IgD-negative memory B cell (primary cell): ENCODE results near the gene GINS1. TPM values are rescaled to one million over a fixed set of nuclear protein-coding genes. Genes with fewer than 3 reads are reported as not detected.

Source experiments
- H3K27ac Mint-ChIP-seq, 3 donors: one replicate each; pipeline ENCODE4 v1.8.0; 2020 to 2022; ENCODE audit warnings: mild to moderate bottlenecking in 3 of 3, mixed read lengths in 3 of 3, moderate library complexity in 1 of 3
- H3K27me3 Mint-ChIP-seq: one replicate; pipeline ENCODE4 v1.8.0; 2021; ENCODE audit warnings: mixed read lengths
- H3K36me3 Mint-ChIP-seq: one replicate; pipeline ENCODE4 v1.8.0; 2020; ENCODE audit warnings: mild to moderate bottlenecking, mixed read lengths
- H3K4me1 Mint-ChIP-seq, 3 donors: one replicate each; pipeline ENCODE4 v1.8.0; 2020 to 2022; ENCODE audit warnings: mixed read lengths in 3 of 3, mild to moderate bottlenecking in 1 of 3
- H3K4me3 Mint-ChIP-seq, 4 donors: one replicate each; pipeline ENCODE4 v1.8.0; 2020 to 2022; ENCODE audit warnings: mild to moderate bottlenecking in 4 of 4, mixed read lengths in 4 of 4, moderate library complexity in 3 of 4
- H3K9me3 Mint-ChIP-seq, 3 donors: one replicate each; pipeline ENCODE4 v1.8.0; 2020 to 2021; ENCODE audit warnings: mixed read lengths in 3 of 3, mild to moderate bottlenecking in 1 of 3
- polyA plus RNA-seq: library from polyadenylated mRNA; unstranded; fragments of 300-500 nt; fragmentation: Illumina TruSeq; gene quantifications from one replicate; pipeline ENCODE4 v1.2.3, GENCODE V29; 2021

GINS1 gene
- polyA plus RNA-seq, 1 donor from 2014 or later, result 1.2 TPM

DNA sequence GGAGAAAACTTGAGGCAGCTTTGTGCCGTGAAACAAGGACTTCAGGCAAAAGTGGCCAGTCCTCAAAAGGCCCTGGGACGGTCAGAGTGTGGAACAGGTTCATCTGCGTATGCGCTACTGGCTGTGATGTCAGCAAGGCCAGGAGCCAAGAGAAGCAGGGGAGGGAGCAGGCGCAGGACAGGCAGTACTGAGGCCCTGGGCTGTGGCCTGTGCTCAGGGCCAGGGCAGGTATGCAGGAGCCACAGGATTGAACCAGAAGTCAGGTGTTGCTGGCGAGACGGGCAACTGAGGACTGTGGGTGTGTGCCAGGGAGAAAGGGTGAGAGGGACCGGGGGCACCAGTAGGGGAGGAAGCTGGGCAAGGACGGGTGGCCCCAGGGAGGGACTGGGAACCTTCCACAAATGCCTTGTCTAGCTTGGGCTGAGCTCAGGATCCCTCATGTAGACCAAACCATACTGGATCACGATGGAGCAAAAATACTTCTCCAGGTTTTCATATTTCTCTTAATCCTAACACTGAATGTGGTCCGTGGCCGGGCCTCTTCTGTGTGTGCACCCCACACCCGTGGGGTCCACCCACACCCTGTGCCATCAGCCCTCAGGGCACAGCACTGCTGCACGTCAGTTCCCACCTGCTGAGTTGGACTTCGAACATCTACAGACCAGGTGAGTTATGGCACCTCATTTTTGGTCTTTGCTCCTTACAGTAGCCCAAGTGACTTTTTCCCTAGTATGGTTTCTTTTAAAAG, 46.9 kb downstream of the GINS1 start:
- H3K9me3 Mint-ChIP-seq, result peaks cover 0 to 4% (median 0%) of the 10 kb centered on the region in 3 donors
- H3K27ac Mint-ChIP-seq, result no peak overlapping the region
- peaks cover 4% of the 10 kb centered on the region for H3K36me3 Mint-ChIP-seq
- no peak overlapping the region for H3K4me3 Mint-ChIP-seq
- no peaks in the 10 kb centered on the region for H3K4me1 Mint-ChIP-seq
- H3K27me3 Mint-ChIP-seq, result no peaks in the 10 kb centered on the region

DNA sequence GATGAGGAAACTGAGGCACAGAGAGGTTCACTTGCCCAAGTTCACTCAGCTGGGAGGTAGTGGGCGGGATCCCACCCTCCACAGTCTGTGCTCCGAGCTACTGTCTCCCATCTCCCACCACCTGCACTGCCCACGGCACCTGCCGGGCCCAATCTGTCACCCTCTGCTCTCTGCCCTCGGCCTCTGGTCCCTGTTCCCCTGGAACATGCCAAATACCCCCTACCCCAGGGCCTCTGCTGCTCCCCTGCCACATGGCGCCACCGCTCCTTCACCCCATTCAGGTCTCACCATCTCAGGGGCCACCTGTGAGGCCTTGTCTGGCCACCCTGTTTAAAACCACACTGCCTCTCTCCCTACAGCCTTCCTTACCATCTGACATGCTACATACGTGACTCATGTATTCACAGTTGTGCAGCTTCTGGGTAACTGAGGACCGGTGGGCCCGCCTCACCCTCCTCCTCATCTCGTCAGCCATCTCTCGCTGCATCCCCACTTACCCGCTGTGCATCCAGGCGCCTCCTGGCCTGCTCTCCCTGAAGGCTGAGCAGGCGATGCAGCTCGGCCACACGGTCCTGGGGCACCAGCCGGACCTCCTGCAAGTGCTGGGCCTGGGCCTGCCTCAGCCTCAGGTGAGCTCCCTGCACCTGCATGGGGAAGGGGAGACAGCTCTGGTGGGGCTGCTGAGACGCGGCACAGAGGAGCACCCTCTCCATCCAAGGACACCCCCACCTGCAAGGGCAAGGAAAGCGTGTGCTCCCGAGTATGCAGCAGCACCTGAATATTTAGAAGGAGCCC, 50.6 kb downstream of the GINS1 start:
- H3K4me1 Mint-ChIP-seq, result peaks cover 0 to 3% (median 3%) of the 10 kb centered on the region in 3 donors
- H3K9me3 Mint-ChIP-seq, result no peaks in the 10 kb centered on the region
- peaks cover 4% of the 10 kb centered on the region for H3K36me3 Mint-ChIP-seq
- H3K27ac Mint-ChIP-seq, result no peak overlapping the region
- no peak overlapping the region for H3K4me3 Mint-ChIP-seq
- no peaks in the 10 kb centered on the region for H3K27me3 Mint-ChIP-seq

DNA sequence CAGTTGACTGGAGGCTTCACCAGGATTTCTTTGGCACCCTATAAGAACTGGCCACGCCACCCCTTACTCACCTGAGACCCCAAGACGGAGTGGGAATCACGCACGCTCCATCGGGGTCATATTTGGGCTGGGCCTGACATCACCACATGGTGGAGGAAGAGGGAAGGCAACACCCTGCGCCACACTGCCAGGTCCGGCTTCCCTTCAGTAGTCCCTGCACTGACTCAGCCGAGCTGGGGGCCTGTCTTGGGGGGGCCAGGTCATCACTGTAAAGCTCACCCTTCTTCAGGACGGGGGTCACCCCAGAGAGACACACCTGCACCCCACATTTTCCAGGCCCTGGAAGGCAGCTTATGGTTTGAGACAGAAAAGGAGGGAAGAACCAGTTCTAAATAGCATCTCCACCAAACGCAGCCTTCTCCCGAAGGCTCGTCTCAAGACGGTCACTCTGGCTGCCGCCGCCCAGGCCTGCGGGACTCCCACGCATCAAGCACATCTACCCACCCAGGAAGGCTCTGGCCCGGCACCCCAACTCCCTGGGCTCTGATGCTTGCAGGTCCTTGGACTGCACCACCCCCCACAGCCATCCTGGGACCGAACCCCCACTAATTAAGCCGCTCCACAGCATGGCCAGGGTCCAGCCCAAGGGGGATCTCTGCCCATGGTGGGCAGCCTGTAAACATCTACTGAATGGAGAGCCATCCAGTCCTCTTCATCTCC, 51.8 kb downstream of the GINS1 start:
- no peaks in the 10 kb centered on the region for H3K9me3 Mint-ChIP-seq
- peaks cover 4% of the 10 kb centered on the region for H3K36me3 Mint-ChIP-seq
- peaks cover 2% of the 10 kb centered on the region for H3K27me3 Mint-ChIP-seq
- H3K27ac Mint-ChIP-seq, result no peak overlapping the region
- H3K4me3 Mint-ChIP-seq, result no peak overlapping the region
- peaks cover 0 to 3% (median 3%) of the 10 kb centered on the region in 3 donors for H3K4me1 Mint-ChIP-seq

DNA sequence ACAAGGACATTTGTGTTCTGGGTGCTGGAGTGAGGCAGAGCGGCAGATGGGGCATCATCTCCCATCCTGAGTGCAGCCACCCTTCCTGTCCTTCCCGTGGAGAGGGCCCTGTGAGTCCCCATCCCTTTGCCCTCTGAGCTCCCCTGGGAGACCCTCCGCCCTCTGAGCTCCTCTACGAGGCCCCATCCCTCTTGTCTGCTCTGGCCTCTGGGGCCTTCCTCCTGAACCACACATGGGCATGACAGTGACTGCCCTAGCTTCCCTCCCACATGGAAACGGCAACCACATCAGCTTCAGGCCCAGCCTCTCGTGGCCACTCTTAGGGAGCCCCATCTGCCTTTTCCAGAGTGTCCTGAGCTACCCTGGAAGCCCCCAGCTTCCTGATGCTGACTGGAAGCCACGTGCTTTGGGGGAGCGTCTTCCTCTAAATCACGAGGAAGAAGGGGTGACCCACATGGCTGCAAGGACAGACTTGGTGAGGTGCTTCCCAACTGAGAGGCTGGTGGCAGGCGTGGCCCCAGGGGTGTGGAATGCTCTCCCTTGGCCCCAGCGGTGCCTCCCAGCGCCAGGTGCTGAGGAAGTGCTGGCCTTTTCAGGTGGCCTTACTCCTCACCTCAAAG, 52.6 kb downstream of the GINS1 start:
- Mint-ChIP-seq H3K27me3 (peaks cover 4% of the 10 kb centered on the region), H3K9me3 (no peaks in the 10 kb centered on the region), H3K36me3 (peaks cover 8% of the 10 kb centered on the region), H3K4me3 (no peak overlapping the region), H3K27ac (no peak overlapping the region), H3K4me1 (peaks cover 0 to 3% (median 3%) of the 10 kb centered on the region in 3 donors)

DNA sequence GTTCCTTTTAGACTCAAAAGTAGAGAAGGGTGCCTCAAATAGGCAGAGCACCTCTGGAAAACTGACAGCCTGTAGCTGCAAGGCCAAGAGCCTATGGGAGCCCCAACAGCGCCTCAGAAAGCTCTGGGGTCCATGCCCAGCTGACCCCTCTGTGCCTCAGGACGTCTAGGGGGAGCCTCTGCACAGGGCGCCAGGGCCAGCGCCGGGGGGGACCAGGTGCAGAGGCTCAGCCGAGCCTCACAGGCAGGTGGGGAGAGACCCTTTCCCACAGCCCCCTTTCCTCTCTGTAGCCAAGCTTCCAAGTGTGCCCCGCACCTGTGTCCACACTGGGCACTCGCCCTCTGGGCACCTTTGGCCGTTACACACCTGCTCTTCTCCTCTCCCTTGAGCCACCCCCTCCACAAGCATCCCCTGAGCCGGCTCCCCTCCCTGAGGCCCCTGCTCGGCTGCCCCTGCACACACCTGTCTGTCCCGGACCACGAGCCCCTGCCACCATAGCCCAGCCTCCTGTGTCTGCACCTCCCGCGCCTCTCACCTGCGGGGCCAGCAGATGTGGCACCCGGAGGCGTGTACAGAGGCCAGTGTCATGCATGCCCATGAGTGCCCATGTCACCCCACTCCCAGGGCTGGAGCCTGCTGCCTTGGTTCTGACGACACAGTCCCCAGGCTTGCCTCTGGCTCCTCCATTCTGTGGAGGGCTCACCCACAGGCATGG, 53.2 kb downstream of the GINS1 start:
- peaks cover 0 to 3% (median 3%) of the 10 kb centered on the region in 3 donors for H3K4me1 Mint-ChIP-seq
- H3K27me3 Mint-ChIP-seq, result peaks cover 4% of the 10 kb centered on the region
- H3K36me3 Mint-ChIP-seq, result peaks cover 4% of the 10 kb centered on the region
- H3K9me3 Mint-ChIP-seq, result no peaks in the 10 kb centered on the region
- no peak overlapping the region for H3K4me3 Mint-ChIP-seq
- H3K27ac Mint-ChIP-seq, result no peak overlapping the region

DNA sequence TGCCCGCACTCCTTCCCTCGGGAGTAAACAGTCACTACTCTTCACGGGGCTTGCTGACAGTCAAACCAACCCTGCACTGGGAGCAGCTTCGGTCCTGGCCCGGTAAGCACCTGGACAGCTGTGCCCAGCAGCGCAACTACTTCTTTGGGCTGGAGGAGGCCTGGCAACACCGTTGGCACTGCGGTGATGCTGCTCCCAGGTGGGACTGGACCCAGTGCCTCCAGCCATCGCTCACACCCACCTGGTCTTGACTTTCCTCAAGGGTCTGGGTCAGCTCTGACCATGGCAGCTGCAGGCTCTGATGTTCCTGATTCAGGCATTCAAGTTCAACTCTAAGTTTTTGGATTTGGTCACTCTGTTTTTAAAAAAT, 53.8 kb downstream of the GINS1 start:
- Mint-ChIP-seq H3K36me3 (peaks cover 4% of the 10 kb centered on the region), H3K9me3 (no peaks in the 10 kb centered on the region), H3K4me3 (no peak overlapping the region), H3K27ac (no peak overlapping the region), H3K27me3 (peaks cover 4% of the 10 kb centered on the region), H3K4me1 (peaks cover 0 to 3% (median 3%) of the 10 kb centered on the region in 3 donors)

DNA sequence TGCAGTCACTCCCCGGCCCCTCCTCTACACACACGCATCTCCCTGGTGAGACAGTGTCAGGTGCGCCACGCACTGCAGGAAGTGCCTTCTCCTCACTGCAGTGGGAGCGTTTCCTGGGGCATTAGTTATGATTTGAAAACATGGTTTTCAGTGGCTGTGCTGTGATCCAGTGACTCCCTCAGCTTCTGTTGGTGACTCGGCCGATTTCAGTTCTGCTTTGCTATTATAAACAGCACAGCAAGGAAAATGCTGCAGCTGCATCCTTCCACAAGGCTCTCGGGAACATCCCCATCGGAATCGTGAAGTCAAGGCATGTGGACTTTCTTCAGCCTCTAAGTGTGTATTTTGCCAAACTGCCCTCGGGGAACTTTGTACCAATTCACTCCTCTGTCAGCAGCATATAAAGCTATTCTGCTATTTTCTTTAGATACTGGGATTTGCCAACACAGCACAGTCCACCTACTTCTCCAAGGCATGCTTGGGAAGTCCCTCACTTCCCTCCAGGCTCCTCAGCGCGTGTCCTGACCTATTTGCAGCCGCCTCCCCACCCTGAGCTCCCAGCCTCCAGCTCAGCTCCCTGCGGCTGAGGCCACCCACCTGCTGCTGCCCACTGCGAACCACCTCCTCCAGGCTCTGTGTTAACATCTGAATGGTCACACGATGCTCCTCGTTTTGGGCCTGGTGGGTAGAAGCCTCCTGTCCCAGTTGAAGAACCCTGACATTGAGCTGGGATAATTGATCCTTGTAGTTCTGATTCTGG, 54.5 kb downstream of the GINS1 start:
- Mint-ChIP-seq H3K27ac (no peak overlapping the region), H3K9me3 (no peaks in the 10 kb centered on the region), H3K36me3 (peaks cover 4% of the 10 kb centered on the region), H3K27me3 (peaks cover 4% of the 10 kb centered on the region), H3K4me3 (peak overlapping the region in 1 of 4 donors; percentile 60), H3K4me1 (peaks cover 0 to 3% (median 3%) of the 10 kb centered on the region in 3 donors)

DNA sequence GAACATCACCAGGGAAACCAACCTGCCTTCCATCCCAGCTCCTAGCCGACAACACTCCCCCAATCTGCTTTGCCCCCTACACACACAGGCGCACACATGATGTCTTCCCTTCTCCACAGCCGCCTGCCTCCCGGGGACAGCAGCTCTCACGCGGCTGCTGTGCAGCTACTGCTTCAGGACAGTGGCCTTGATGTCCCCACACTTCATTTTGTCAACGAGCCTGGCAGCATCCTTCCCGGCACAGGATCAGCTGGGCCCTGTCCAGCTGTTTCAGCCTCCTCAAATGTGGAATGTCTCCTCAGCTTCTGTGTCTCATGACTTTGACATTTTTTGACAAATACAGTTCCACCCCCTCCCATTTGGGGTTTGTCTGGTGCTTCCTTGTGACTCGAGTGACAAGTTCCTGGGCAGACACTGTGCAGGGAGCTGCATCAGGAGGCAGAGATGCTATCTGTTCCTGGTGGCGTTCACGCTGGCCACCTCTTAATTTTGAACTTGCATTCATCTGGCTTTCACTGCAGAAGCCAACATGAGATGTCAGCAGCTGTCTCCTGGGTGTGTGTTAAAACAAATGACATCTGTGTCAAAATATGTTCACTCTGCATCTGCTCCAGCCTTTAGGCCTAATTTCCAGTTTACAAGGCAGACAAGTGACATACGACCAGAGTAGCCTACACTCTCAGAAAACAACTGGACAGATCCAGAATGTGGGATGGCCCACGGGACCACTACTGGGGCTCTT, 57.2 kb downstream of the GINS1 start:
- Mint-ChIP-seq H3K9me3 (no peaks in the 10 kb centered on the region), H3K27ac (no peak overlapping the region), H3K27me3 (peaks cover 4% of the 10 kb centered on the region), H3K4me1 (peaks cover 0 to 3% (median 3%) of the 10 kb centered on the region in 3 donors), H3K4me3 (no peak overlapping the region), H3K36me3 (peaks cover 6% of the 10 kb centered on the region)

DNA sequence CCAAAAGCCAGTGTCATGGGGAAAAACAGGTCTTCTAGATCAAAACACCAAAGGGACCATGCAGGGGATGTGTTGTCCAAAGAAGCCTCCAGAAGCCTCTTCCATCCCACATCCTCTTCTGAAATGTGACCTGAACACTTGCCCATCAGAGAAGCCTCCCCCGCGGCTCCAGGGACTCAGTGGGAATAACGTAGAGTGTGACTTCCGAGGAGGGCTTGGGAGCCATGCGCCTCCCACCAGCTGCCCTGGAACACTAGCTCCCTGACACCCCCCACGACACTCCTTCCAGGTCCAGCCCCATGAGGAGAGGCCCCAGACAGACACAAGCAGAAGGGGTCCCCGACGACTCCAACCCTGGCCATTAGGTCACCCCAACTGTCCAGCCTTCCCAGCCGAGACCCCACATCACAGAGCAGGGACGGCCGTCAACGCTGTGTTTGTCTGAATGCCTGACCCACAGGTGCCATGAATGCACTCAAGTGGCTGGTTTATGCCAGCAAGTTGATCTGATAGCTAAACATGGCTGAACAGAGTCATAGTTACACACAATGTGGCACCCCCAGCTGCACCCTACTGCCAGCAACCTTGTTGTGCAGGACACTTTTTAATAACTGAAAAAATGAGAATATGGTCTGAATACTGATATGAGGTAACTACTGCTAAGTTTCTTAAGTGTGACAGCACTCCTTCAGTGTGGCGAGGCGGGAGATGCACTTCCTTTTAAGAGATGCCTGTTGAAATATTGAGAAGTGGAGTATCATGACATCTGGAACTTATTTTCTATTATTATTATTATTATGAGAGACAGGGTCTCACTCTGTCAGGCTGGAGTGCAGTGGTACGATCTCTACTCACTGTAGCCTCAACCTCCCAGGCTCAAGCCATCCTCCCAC, 58.0 kb downstream of the GINS1 start:
- peaks cover 6% of the 10 kb centered on the region for H3K36me3 Mint-ChIP-seq
- H3K4me1 Mint-ChIP-seq, result peaks cover 0 to 3% (median 3%) of the 10 kb centered on the region in 3 donors
- no peaks in the 10 kb centered on the region for H3K9me3 Mint-ChIP-seq
- H3K27me3 Mint-ChIP-seq, result peaks cover 4% of the 10 kb centered on the region
- no peak overlapping the region for H3K4me3 Mint-ChIP-seq
- no peak overlapping the region for H3K27ac Mint-ChIP-seq

DNA sequence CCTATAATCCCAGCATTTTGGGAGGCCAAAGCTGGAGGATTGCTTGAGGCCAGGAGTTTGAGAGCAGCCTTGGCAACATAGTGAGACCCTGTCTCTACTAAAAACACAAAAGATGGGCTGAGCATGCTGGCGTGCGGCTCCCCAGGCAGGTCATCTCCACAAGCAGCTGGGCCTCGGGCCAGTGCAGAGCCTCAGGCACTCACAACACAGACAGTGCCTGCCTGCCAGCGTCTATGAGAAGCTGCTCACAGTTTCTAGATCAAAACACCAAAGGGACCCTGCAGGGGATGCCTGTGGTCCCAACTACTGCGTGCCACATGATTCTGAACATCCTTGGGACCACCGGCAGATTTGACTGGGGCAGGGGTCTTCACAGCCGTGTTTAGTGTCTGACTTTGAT, 59.4 kb downstream of the GINS1 start:
- H3K4me1 Mint-ChIP-seq, result peaks cover 0 to 1% (median 0%) of the 10 kb centered on the region in 3 donors
- no peak overlapping the region for H3K4me3 Mint-ChIP-seq
- H3K27me3 Mint-ChIP-seq, result peaks cover 4% of the 10 kb centered on the region
- H3K36me3 Mint-ChIP-seq, result peaks cover 8% of the 10 kb centered on the region
- H3K27ac Mint-ChIP-seq, result no peak overlapping the region
- H3K9me3 Mint-ChIP-seq, result no peaks in the 10 kb centered on the region

DNA sequence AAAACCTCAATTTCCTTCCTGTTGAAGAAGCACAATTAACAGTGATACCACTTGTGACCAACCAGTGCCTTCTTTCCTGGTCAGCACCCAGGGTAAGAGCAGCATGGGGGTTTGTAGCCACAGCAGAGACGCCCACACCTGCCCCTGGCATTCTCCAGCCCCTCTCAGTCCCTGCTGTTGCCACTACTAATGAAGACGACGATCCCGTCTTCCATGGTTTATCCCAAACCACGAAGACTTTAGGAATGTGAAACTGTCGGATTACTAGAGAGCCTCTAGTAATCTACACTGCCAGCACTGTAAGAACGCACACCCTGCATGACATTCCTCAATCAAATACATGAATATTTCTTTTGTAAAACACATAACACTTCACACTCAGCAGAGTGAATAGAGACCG, 60.0 kb downstream of the GINS1 start:
- no peak overlapping the region for H3K27ac Mint-ChIP-seq
- no peaks in the 10 kb centered on the region for H3K9me3 Mint-ChIP-seq
- H3K4me1 Mint-ChIP-seq, result no peaks in the 10 kb centered on the region
- H3K27me3 Mint-ChIP-seq, result peaks cover 4% of the 10 kb centered on the region
- peaks cover 8% of the 10 kb centered on the region for H3K36me3 Mint-ChIP-seq
- no peak overlapping the region for H3K4me3 Mint-ChIP-seq

DNA sequence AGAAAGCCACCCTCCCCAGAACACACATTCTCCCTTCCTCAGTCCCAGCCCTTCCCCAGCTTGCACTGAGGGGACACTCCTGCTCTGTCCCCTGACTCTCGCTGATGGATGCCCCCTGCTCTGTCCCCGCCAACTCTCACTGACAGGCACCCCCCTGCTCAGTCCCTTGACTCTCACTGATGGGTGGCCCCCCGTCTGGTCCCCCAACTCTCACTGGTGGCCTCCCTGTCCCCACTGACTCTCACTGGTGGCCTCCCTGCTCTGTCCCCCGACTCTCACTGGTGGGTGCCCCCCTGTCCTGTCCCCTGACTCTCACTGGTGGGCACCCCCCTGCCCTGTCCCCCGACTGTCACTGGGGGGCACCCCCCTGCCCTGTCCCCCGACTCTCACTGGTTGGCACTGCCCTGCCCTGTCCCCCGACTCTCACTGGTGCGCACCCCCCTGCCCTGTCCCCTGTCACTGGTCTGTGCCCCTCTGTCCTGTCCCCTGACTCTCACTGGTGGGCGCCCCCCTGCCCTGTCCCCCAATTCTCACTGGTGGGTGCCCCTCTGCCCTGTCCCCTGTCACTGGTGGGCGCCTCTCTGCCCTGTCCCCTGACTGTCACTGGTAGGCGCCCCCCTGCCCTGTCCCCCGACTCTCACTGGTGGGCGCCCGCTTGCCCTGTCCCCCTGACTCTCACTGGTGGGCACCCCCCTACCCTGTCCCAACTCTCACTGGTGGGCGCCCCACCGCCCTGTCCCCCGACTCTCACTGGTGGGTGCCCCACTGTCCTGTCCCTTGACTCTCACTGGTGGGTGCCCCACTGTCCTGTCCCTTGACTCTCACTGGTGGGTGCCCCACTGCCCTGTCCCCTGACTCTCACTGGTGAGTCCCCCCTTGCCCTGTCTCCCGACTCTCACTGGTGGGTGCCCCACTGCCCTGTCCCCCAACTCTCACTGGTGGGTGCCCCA, 60.9 kb downstream of the GINS1 start:
- Mint-ChIP-seq H3K4me3 (no peak overlapping the region), H3K4me1 (no peaks in the 10 kb centered on the region), H3K36me3 (peaks cover 8% of the 10 kb centered on the region), H3K9me3 (no peaks in the 10 kb centered on the region), H3K27me3 (peaks cover 4% of the 10 kb centered on the region), H3K27ac (no peak overlapping the region)
